HCT116 (cell line): Measurements from ENCODE around the gene YTHDF1. TPM values are rescaled to one million over a fixed set of nuclear protein-coding genes. Genes with fewer than 3 reads are reported as not detected.

Experiments
- ATAC-seq: fragments of 200-7000 bp; cut with Tn5 transposase; 2 replicates; pipeline ENCODE4 v1.9.1; 2020; ENCODE audit warnings: mild to moderate bottlenecking, moderate library complexity
- BruUV-seq: library from RNA; stranded (reverse); fragments of 400-500 nt; replicated peaks from 2 replicates; lab custom pipeline; 2021; lab: Mats Ljungman, UMichigan
- CTCF ChIA-PET: fragments of 300-600 bp; sonication (Branson Sonifier 250); formaldehyde crosslinking; loops from one replicate; lab custom pipeline; 2021; ENCODE audit warnings: antibody characterized with exemption; lab: Charles Lee
- POLR2A ChIA-PET: fragments of 300-600, 350-600 bp; sonication (Branson Sonifier 250); formaldehyde crosslinking; loops from one replicate; lab custom pipeline; 2021; ENCODE audit warnings: antibody characterized with exemption; lab: Charles Lee
- RAD21 ChIA-PET, 2 experiments: fragments of 300-600 bp; sonication (Branson Sonifier 250); formaldehyde crosslinking; loops; one replicate each; lab custom pipeline; 2023; ENCODE audit warnings: low total read pairs in 2 of 2; ENCODE audit not compliant: uncharacterized antibody in 2 of 2, unreplicated experiment in 2 of 2, low non-redundant PET in 1 of 2; lab: Charles Lee
- DNase-seq: peaks from one replicate; pipeline ENCODE4 v3.0.0-alpha.2; 2010; ENCODE audit warnings: low read depth, low spot score
- H2AFZ ChIP-seq: fragments of 200-600 bp; shearing (Covaris generic), sonication (generic); 2 replicates; pipeline ENCODE4 v1.6.1; 2017; ENCODE audit warnings: low read depth, mixed run types, mixed read lengths, antibody characterized with exemption, low read length; ENCODE audit not compliant: poor library complexity, severe bottlenecking
- H3K27ac ChIP-seq: 2 replicates; pipeline ENCODE4 v1.5.1; 2012; ENCODE audit warnings: low read depth, low read length
- H3K27me3 ChIP-seq: fragments of 200-600 bp; sonication (generic); 2 replicates; pipeline ENCODE4 v1.6.1; 2016; ENCODE audit warnings: mixed run types, low read length, mixed read lengths; ENCODE audit not compliant: insufficient read depth
- H3K36me3 ChIP-seq, 2 experiments: fragments of 200-500 bp in 1 of 2; fragments of 200-600 bp in 1 of 2; sonication (Bioruptor generic) in 1 of 2; sonication (generic) in 1 of 2; 2 replicates each; pipeline versions ENCODE4 v1.5.1 to v1.6.1; 2014 to 2016; ENCODE audit warnings: low read length in 2 of 2, inconsistent platforms in 1 of 2, mixed read lengths in 1 of 2, mixed run types in 1 of 2; ENCODE audit not compliant: insufficient read depth in 2 of 2, control insufficient read depth in 1 of 2
- H3K4me1 ChIP-seq, 2 experiments: fragments of 200-600 bp in 1 of 2; sonication (generic) in 1 of 2; 2 replicates each; pipeline versions ENCODE4 v1.5.1 to v1.6.1; 2012 to 2017; ENCODE audit warnings: low read length in 2 of 2, inconsistent platforms in 1 of 2, mild to moderate bottlenecking in 1 of 2, mixed read lengths in 1 of 2, mixed run types in 1 of 2, moderate library complexity in 1 of 2; ENCODE audit not compliant: insufficient read depth in 2 of 2, control insufficient read depth in 1 of 2
- H3K4me2 ChIP-seq: fragments of 200-600 bp; sonication (generic); 2 replicates; pipeline ENCODE4 v1.6.1; 2017; ENCODE audit warnings: mixed run types, low read length, mixed read lengths
- H3K4me3 ChIP-seq, 2 experiments: fragments of 200-600 bp in 1 of 2; sonication (generic) in 1 of 2; replicated peaks in 1 of 2; 2 replicates each; pipeline ENCODE4 v1.5.1; 2011 to 2016; ENCODE audit warnings: low read length in 2 of 2, control low read depth in 1 of 2, low read depth in 1 of 2, mild to moderate bottlenecking in 1 of 2, mixed read lengths in 1 of 2, mixed run types in 1 of 2
- H3K79me2 ChIP-seq: fragments of 200-600 bp; sonication (generic); 2 replicates; pipeline ENCODE4 v1.6.1; 2017; ENCODE audit warnings: mild to moderate bottlenecking, mixed run types, low read length, moderate library complexity, mixed read lengths; ENCODE audit not compliant: insufficient read depth
- H3K9ac ChIP-seq: fragments of 200-600 bp; sonication (generic); 2 replicates; pipeline ENCODE4 v1.6.1; 2016; ENCODE audit warnings: low read length, mixed read lengths
- H3K9me2 ChIP-seq: fragments of 200-600 bp; sonication (generic), shearing (Covaris generic); 2 replicates; pipeline ENCODE4 v1.6.1; 2017; ENCODE audit warnings: mixed run types, mild to moderate bottlenecking, moderate library complexity; ENCODE audit not compliant: insufficient read depth
- H3K9me3 ChIP-seq, 2 experiments: fragments of 200-500 bp in 1 of 2; fragments of 200-600 bp in 1 of 2; sonication (Bioruptor generic) in 1 of 2; sonication (generic) in 1 of 2; 2 replicates each; pipeline ENCODE4 v1.6.1; 2014 to 2017; ENCODE audit warnings: low read length in 2 of 2, mixed read lengths in 2 of 2, inconsistent platforms in 1 of 2, low read depth in 1 of 2, mild to moderate bottlenecking in 1 of 2, mixed run types in 1 of 2, moderate library complexity in 1 of 2; ENCODE audit not compliant: control insufficient read depth in 1 of 2, insufficient read depth in 1 of 2
- H4K20me1 ChIP-seq: fragments of 200-600 bp; sonication (generic), shearing (Covaris generic); 2 replicates; pipeline ENCODE4 v1.6.1; 2017; ENCODE audit warnings: mixed run types, mild to moderate bottlenecking, moderate library complexity; ENCODE audit not compliant: insufficient read depth
- CEBPB ChIP-seq: IDR thresholded peaks from 2 replicates; pipeline ENCODE4 v1.6.1; 2012; ENCODE audit warnings: low read depth
- EGR1 ChIP-seq: IDR thresholded peaks from 2 replicates; pipeline ENCODE4 v1.6.1; 2012; ENCODE audit warnings: low read depth
- ELF1 ChIP-seq: IDR thresholded peaks from 2 replicates; pipeline ENCODE4 v1.6.1; 2012; ENCODE audit warnings: low read depth, borderline replicate concordance
- EZH2 ChIP-seq: fragments of 200-600 bp; sonication (generic); IDR thresholded peaks from 2 replicates; pipeline ENCODE4 v1.6.1; 2017; ENCODE audit warnings: antibody characterized with exemption, mixed run types
- EZH2phosphoT487 ChIP-seq: fragments of 200-600 bp; IDR thresholded peaks from 2 replicates; pipeline ENCODE4 v1.6.1; 2018; ENCODE audit warnings: antibody characterized with exemption, borderline replicate concordance
- JUND ChIP-seq: IDR thresholded peaks from 2 replicates; pipeline ENCODE4 v1.6.1; 2012
- MAX ChIP-seq: IDR thresholded peaks from 2 replicates; pipeline ENCODE4 v1.6.1; 2012
- POLR2A ChIP-seq: IDR thresholded peaks from 2 replicates; pipeline ENCODE4 v1.7.0; 2011; ENCODE audit warnings: borderline replicate concordance; ENCODE audit not compliant: insufficient read depth, insufficient read length; ENCODE audit errors: extremely low read depth
- POLR2AphosphoS5 ChIP-seq: IDR thresholded peaks from 2 replicates; pipeline ENCODE4 v1.6.1; 2011; ENCODE audit warnings: mild to moderate bottlenecking, low read depth, low read length, moderate library complexity
- SIN3A ChIP-seq: IDR thresholded peaks from 2 replicates; pipeline ENCODE4 v1.6.1; 2012; ENCODE audit warnings: low read depth
- SRF ChIP-seq: IDR thresholded peaks from 2 replicates; pipeline ENCODE4 v1.6.1; 2012; ENCODE audit warnings: low read depth
- TCF7L2 ChIP-seq: IDR thresholded peaks from 2 replicates; pipeline ENCODE4 v1.7.0; 2011; ENCODE audit warnings: borderline replicate concordance, inconsistent platforms; ENCODE audit not compliant: insufficient read depth, insufficient read length; ENCODE audit errors: extremely low read depth
- ZFX ChIP-seq: fragments of 450-650 bp; IDR thresholded peaks from 2 replicates; pipeline ENCODE4 v1.6.1; 2017
- ZNF274 ChIP-seq: fragments of 200-500 bp; sonication (Bioruptor generic); IDR thresholded peaks from 2 replicates; pipeline ENCODE4 v1.6.1; 2014; ENCODE audit warnings: mild to moderate bottlenecking, low read depth, low read length, inconsistent platforms
- intact Hi-C: fragments of 100-400 bp; cut with micrococcal nuclease; formaldehyde crosslinking; loops from 2 replicates; pipeline ENCODE4 v1.10.0; 2022
- total RNA-seq: library from RNA; stranded (reverse); gene quantifications from one replicate; pipeline ENCODE4 v1.2.1, GENCODE V29; 2021; ENCODE audit not compliant: unreplicated experiment
- TF ChIP-seq, protein P1 (sequence below): IDR thresholded peaks from 2 replicates; pipeline ENCODE4 v1.6.1; 2012

The YTHDF1 gene
- total RNA-seq, 1 experiment from 2014 or later, result 42.8 TPM

DNA sequence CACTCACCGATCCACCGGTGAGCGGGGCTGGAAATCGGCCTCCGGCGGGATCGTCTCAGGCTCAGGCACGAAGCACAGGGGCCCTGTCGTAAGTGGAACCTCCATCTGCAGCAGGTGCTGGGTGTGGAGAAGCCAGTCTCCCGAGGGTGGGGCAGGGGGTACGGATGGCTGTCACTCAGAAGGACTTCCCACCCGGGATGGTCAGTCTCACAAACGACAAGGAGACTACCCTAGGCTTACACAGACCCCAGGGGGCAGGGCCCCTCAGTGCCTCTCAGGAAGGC is 27.8 kb downstream of the YTHDF1 start:
- BruUV-seq, result no TSS peak
- Histone ChIP-seq H3K4me2 (no peak overlapping the region), H3K9ac (no peak overlapping the region), H3K4me1 (peaks cover 14 to 27% of the 10 kb centered on the region in 2 experiments), H3K36me3 (no peaks in the 10 kb centered on the region), H3K9me3 (no peaks in the 10 kb centered on the region), H2AFZ (no peak overlapping the region), H4K20me1 (no peaks in the 10 kb centered on the region), H3K9me2 (no peaks in the 10 kb centered on the region), H3K27ac (no peak overlapping the region), H3K79me2 (no peaks in the 10 kb centered on the region), H3K27me3 (no peaks in the 10 kb centered on the region), H3K4me3 (no peak overlapping the region)
- DNase-seq (no peak), ATAC-seq (no peak)
- ChIA-PET CTCF (no interaction called here), RAD21 (no interaction called here), POLR2A (no interaction called here)
- TF ChIP-seq EZH2phosphoT487, result no peak
- no peak for TF ChIP-seq TCF7L2
- no peak for TF ChIP-seq POLR2A
- no peak for TF ChIP-seq MAX
- no peak for TF ChIP-seq CEBPB
- no peak for TF ChIP-seq ZNF274
- TF ChIP-seq SRF, result no peak
- no peak for TF ChIP-seq ELF1
- no peak for TF ChIP-seq JUND
- no peak for TF ChIP-seq EZH2
- TF ChIP-seq SIN3A, result no peak
- TF ChIP-seq POLR2AphosphoS5, result no peak
- no peak for TF ChIP-seq ZFX
- intact Hi-C loops, result no loop called here

- intact Hi-C loops, result no loop called here
- Histone ChIP-seq H4K20me1 (no peaks in the 10 kb centered on the region), H3K27me3 (no peaks in the 10 kb centered on the region), H2AFZ (no peak overlapping the region), H3K4me1 (peaks cover 14 to 27% of the 10 kb centered on the region in 2 experiments), H3K4me2 (no peak overlapping the region), H3K4me3 (no peak overlapping the region), H3K9me2 (no peaks in the 10 kb centered on the region), H3K79me2 (no peaks in the 10 kb centered on the region), H3K9ac (no peak overlapping the region), H3K36me3 (no peaks in the 10 kb centered on the region), H3K27ac (no peak overlapping the region; the same call in 1 of the 2 replicates), H3K9me3 (no peaks in the 10 kb centered on the region)
- TF ChIP-seq EGR1, result no peak
- TF ChIP-seq, protein P1, sequence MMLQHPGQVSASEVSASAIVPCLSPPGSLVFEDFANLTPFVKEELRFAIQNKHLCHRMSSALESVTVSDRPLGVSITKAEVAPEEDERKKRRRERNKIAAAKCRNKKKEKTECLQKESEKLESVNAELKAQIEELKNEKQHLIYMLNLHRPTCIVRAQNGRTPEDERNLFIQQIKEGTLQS, result no peak
- ATAC-seq (no peak), DNase-seq (no peak)
- CTCF ChIA-PET, result no interaction called here
- POLR2A ChIA-PET, result no interaction called here
- RAD21 ChIA-PET, result no interaction called here
- BruUV-seq, result no TSS peak
Observed at GRCh38 chr20:63187338-63188158, 28.4 kb downstream of the YTHDF1 start.
